Measurements from ENCODE around the gene OBSCN.
A peak's percentile ranks its signal among the peaks of the same experiment; 100 is the strongest.

The OBSCN gene

GRCh38 chr1:228190778-228191177 lies 17.1 kb upstream of the OBSCN start:
- no peak for DNase-seq (ENCODE audit: low read depth)

DNA sequence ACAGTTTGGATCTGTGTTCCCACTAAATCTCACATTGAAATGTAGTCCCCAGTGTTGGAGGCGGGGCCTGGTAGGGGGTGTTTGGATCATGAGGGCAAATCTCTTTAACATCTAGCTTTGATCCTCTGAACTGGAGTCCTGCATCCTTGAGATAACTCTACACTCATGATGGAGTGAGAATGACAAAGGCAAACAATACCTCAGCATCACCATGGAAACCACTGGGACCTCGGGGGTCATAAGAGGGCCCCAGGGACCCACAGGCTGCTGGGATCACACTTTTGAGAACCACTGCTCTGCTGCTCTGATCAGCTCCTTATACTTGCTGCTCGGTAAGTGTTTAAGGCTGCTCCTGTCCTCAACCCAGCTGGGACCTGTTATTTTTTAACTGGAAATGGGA lies 13.4 kb upstream of the OBSCN start:
- no peak for DNase-seq (ENCODE audit: low read depth)

DNA sequence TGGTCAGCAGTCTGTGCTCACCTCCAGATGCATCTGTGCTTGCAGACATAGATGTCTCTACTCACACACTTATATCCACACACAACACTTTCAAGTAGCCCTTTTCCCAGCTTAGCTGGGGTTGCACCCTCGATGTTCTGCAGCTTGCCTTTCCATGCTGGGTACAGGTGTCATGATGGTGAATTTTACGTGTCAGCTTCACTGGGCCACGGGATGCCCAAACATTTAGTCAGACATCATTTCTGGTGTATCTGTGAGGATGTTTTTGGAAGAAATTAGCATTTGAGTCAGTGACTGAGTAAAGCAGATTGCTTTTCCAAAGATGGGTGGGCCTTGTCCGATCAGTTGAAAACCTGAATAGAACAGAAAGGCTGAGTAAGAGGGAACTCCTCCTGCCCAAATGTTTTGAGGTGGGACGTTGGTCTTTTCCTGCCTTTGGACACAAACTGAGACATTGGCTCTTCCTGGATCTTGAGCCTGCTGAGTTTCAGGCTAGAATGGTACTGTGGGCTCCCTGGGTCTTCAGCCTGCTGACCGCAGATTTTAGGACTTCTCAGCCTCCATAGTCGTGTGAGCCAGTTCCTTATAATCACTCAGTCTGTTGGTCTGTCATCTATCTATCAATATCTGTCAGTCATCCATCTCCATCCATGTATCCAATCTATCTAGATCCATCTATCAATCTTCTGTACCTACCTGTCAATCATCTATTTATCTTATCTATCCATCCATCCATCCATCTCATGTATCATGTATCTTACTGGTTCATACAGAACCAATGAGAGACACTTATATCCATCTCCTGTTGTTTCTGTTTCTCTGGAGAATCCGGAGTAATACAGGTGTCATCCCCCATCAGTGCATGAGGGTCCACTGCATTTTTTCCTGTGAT lies 12.7 kb upstream of the OBSCN start:
- no peak for DNase-seq (ENCODE audit: low read depth)

- DNase-seq (ENCODE audit: low read depth): no peak
These were observed 10.2 kb upstream of the OBSCN start for GRCh38 chr1:228197555-228198147.

GRCh38 chr1:228198977-228199590 lies 8.8 kb upstream of the OBSCN start:
- DNase-seq (ENCODE audit: low read depth): no peak

GRCh38 chr1:228204958-228205357 lies 2.9 kb upstream of the OBSCN start:
- no peak for DNase-seq (ENCODE audit: low read depth)

GRCh38 chr1:228205526-228206436 lies 2.1 kb upstream of the OBSCN start:
- DNase-seq (ENCODE audit: low read depth): no peak

GRCh38 chr1:228206582-228207351 lies 1.1 kb upstream of the OBSCN start:
- no peak for DNase-seq (ENCODE audit: low read depth)

DNA sequence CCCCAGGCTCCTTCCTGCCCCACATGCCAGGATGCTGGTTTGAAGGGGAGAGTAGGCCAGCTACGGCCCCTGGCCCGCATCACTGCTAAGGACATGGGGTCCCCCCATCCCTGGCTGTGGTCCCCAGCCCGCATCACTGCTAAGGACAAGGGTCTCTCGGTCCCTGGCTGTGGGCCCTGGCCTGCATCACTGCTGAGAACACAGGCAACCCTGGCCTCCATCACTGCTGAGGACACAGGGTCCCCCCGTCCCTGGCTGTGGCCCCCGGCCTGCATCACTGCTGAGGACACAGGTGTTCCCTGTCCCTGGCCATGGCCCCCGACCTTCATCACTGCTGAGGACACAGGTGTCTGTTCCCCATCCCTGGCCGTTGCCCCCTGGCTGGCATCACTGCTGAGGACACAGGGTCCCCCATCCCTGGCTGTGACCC lies 448 bp upstream of the OBSCN start:
- no peak for DNase-seq (ENCODE audit: low read depth)

- no peak for DNase-seq (ENCODE audit: low read depth)
These were observed 1.1 kb downstream of the OBSCN start for GRCh38 chr1:228208831-228209551.

DNA sequence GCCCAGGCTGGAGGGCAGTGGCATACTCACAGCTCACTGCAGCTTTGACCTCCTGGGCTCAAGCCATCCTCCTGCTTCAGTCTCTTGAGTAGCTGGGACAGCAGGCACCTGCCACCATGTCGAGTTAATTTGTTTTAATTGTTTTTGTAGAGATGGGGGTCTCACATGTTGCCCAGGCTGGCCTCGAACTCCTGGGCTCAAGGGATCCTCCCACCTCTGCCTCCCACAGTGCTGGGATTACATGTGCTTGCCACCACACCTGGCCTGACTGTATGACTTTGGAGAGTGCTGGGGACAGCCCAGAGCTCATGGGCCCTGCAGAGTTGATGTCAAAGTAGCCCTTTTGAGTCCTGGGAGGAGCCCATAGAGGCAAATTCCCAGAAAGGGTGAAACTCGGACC lies 1.8 kb downstream of the OBSCN start:
- no peak for DNase-seq (ENCODE audit: low read depth)

DNA sequence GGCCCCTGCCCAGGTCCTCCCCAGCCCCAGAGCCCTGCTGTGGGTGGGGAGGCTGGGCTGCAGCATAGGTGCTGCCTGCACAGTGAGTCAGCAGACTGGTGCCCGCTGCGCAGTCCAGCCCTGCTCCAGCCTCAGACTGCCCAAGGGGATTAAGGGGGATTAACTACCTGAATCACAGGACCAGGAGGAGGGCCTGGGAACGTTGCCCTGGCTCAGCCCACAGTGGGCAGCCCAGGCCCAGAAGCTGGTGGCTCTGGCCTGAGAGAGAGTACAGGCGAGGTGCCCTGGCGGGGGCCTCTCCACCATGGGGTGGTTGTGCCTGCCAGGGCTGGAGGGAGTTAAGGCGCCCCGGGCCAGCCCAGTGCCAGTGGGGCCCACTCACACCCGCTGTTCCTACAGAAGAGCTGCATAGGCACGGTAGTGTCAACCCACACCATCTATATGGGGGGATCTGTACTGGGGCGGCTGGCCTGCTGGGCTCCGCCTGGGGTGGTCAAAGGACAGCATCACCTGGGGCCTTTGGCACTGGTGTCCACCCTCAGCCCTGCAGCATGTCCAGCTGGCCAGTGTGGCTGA lies 2.3 kb downstream of the OBSCN start:
- DNase-seq (ENCODE audit: low read depth): no peak

DNA sequence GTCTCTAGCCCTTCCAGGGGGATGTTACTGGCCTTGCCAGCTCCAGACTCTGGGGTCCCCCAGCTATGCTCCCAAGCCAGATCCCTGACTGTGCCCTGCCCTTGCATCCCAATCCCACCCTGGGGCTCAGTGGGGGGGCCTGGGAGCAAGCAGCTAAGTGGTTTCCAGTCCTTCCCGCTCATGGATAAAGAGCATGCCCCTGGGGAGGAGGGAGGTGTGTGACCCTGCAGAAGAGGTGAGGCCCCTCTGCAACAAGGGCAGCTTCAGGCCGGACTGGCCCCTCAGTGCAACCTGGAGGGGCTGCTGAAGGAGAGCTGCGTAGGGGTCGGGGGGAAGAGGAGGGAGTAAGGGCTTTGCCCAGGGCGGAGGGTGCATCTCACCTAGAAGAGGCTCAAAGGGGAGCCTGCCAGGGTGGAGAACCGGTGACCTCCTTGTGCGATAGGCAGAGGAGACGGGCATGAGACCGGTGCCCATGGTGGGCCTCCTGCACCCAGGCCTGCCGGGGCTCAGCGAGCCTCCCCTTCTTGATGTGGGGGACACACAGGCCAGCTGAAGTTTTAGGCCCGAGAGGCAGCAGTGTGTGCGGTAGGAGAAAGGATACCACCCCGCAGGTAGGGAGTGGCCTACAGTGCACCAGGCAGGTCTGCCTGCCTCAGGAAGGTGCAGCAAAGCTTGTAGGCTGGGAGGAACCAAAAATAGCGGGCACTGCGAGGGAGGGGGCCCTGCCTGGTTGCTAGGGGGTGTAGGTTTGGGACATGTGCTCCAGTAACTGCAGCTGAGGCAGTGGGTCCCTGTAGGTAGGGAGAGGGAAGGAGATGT lies 3.1 kb downstream of the OBSCN start:
- DNase-seq (ENCODE audit: low read depth): no peak

GRCh38 chr1:228211531-228212414 lies 3.9 kb downstream of the OBSCN start:
- DNase-seq (ENCODE audit: low read depth): no peak

GRCh38 chr1:228212415-228212965 lies 4.6 kb downstream of the OBSCN start:
- DNase-seq (ENCODE audit: low read depth): no peak

DNA sequence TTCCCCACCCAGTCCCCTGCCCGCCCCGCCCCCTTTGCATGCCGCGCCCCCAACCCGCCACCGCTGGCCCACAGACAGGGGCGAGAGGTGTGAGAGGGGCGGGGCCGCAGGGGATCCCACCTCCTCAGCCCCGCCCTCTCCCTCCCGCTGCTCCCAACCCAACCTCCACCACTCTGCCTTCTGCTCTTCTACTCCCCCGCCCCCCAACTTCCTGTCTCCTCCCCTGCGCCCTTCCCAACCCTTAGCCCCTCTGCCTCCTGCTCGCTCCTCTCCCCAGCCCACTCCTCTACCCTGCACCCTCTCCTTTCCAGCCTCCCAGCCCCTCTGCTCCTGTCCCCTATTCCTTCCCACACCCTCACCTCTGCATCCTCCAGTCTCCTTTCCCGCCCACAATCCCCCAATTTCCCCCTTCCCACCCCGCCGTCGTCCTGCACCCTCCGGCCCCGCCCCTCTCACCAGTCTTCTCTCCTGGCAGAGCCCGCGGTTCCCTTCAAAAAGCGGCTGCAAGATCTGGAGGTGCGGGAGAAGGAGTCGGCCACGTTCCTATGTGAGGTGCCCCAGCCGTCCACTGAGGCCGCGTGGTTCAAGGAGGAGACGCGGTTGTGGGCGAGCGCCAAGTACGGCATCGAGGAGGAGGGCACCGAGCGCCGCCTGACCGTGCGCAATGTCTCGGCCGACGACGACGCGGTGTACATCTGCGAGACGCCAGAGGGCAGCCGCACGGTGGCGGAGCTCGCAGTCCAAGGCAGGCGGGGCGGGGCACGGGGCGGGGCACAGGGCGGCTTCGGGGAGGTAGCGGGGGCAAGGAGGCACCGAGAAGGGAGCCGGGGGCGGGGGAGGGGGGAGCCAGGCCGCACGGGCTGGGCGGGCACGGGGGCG lies 5.4 kb downstream of the OBSCN start:
- DNase-seq (ENCODE audit: low read depth): peak; percentile 70
